T-helper 2 cell (primary cell): ENCODE data around the gene PRADC1.

ENCODE experiments used
- DNase-seq, 5 experiments: peaks; one replicate each; pipeline versions ENCODE4 v3.0.0 to v3.0.0-alpha.2; 2012 to 2022

PRADC1 gene

GRCh38 chr2:73258913-73259215, 25.8 kb upstream of the PRADC1 start:
- no peak for DNase-seq

- no peak for DNase-seq
Observed at GRCh38 chr2:73258186-73258912, 25.3 kb upstream of the PRADC1 start.

GRCh38 chr2:73257425-73258125, 24.5 kb upstream of the PRADC1 start:
- peak in 1 of 5 experiments; percentile 17 for DNase-seq

GRCh38 chr2:73257021-73257420, 24.0 kb upstream of the PRADC1 start:
- DNase-seq, result no peak

- DNase-seq, result no peak
Observed at GRCh38 chr2:73256618-73256922, 23.5 kb upstream of the PRADC1 start.

- DNase-seq, result no peak
Observed at GRCh38 chr2:73255907-73256617, 23.0 kb upstream of the PRADC1 start.

- DNase-seq, result no peak
Observed at GRCh38 chr2:73255007-73255644, 22.1 kb upstream of the PRADC1 start.

GRCh38 chr2:73254343-73255006, 21.4 kb upstream of the PRADC1 start:
- no peak for DNase-seq

- no peak for DNase-seq
Observed at GRCh38 chr2:73253901-73254300, 20.9 kb upstream of the PRADC1 start.

GRCh38 chr2:73253400-73253799, 20.4 kb upstream of the PRADC1 start:
- no peak for DNase-seq

GRCh38 chr2:73252238-73253027, 19.4 kb upstream of the PRADC1 start:
- DNase-seq, result no peak

GRCh38 chr2:73250872-73251846, 18.1 kb upstream of the PRADC1 start:
- DNase-seq, result no peak

- no peak for DNase-seq
Observed at GRCh38 chr2:73249636-73250035, 16.6 kb upstream of the PRADC1 start.

- no peak for DNase-seq
Observed at GRCh38 chr2:73246850-73247249, 13.8 kb upstream of the PRADC1 start.

- peak in 1 of 5 experiments; percentile 48 for DNase-seq
Observed at GRCh38 chr2:73244580-73244979, 11.5 kb upstream of the PRADC1 start.

GRCh38 chr2:73243884-73244570, 11.0 kb upstream of the PRADC1 start:
- DNase-seq, result peak in 1 of 5 experiments; percentile 30

GRCh38 chr2:73239776-73240175, 6.7 kb upstream of the PRADC1 start:
- DNase-seq, result no peak

GRCh38 chr2:73238976-73239375, 5.9 kb upstream of the PRADC1 start:
- DNase-seq, result no peak

GRCh38 chr2:73238149-73238548, 5.1 kb upstream of the PRADC1 start:
- no peak for DNase-seq

- no peak for DNase-seq
Observed at GRCh38 chr2:73237168-73237567, 4.1 kb upstream of the PRADC1 start.
